ENCODE results near the gene MDH1B.

DNA sequence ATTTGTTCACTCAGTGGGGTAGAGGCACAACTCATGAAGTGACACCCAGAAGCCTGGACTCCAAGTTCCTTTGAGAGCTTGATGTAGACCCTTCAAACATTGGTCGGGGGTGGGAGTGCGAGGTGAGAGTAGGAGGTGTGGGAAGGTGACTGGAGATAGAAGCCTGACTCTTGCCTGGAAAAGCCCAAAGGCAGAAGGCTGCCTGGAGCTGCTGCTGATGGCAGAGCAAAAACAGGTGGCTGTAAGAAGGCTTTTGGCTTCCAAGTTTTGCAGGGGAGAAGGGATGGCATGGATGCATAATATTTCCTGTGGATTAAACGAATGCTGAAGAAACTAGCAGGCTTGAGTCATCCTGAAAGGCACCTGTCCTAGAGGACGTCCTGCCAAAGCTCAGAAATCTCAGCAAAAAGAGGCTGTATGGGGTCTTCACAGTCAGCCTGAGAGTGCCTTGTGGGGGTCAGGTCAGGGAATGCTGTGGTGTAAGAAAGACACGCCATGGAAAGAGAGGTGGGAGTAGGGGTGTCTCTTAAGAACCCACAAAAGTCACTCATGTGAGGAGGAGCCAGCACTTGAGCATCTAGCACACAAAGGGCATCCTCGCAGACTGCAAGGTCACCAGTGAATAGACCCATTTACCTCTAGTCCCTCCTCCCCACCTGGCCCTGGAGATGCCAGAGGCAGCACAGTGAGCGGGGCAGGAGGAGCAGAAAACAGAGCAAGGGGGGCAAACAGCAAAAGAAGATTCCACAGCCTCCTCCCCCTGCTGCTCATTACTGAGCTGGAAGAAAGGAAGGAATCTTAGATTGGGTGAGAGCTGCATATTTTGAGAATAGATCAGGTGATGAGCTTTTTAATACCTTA, 37.8 kb upstream of the MDH1B start:
- TF ChIP-seq, protein P1, sequence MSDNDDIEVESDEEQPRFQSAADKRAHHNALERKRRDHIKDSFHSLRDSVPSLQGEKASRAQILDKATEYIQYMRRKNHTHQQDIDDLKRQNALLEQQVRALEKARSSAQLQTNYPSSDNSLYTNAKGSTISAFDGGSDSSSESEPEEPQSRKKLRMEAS (IDR thresholded peaks at IDR 0.05; ENCODE audit: insufficient read depth, insufficient read length) = no peak
- no peak for TF ChIP-seq POLR2A (IDR thresholded peaks at IDR 0.05; ENCODE audit: low read depth, low read length)
- TF ChIP-seq, protein P2, sequence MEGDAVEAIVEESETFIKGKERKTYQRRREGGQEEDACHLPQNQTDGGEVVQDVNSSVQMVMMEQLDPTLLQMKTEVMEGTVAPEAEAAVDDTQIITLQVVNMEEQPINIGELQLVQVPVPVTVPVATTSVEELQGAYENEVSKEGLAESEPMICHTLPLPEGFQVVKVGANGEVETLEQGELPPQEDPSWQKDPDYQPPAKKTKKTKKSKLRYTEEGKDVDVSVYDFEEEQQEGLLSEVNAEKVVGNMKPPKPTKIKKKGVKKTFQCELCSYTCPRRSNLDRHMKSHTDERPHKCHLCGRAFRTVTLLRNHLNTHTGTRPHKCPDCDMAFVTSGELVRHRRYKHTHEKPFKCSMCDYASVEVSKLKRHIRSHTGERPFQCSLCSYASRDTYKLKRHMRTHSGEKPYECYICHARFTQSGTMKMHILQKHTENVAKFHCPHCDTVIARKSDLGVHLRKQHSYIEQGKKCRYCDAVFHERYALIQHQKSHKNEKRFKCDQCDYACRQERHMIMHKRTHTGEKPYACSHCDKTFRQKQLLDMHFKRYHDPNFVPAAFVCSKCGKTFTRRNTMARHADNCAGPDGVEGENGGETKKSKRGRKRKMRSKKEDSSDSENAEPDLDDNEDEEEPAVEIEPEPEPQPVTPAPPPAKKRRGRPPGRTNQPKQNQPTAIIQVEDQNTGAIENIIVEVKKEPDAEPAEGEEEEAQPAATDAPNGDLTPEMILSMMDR (IDR thresholded peaks at IDR 0.05; ENCODE audit: extremely low read depth in 1 of 2, insufficient read depth in 1 of 2, low read depth in 1 of 2, low read length in 2 of 2) = no peak
